GM23338 (cell line): ENCODE data around the gene TPM1.

ENCODE experiments used
- CREB1 ChIP-seq: fragments of 250-450 bp; sonication (Bioruptor Pico); IDR thresholded peaks from 2 replicates; pipeline ENCODE4 v1.5.0; 2020; ENCODE audit warnings: low read depth, mild to moderate bottlenecking, moderate library complexity
- EZH2 ChIP-seq: fragments of 200-600 bp; sonication (generic); IDR thresholded peaks from one replicate; pipeline ENCODE4 v1.8.0; 2017; ENCODE audit warnings: antibody characterized with exemption, mild to moderate bottlenecking, low read depth; ENCODE audit not compliant: unreplicated experiment
- EZH2phosphoT487 ChIP-seq: fragments of 200-600 bp; sonication (generic); IDR thresholded peaks from one replicate; pipeline ENCODE4 v1.8.1; 2018; ENCODE audit warnings: antibody characterized with exemption; ENCODE audit not compliant: unreplicated experiment
- JUNB ChIP-seq: IDR thresholded peaks from one replicate; pipeline ENCODE4 v1.6.1; 2016; ENCODE audit warnings: antibody characterized with exemption; ENCODE audit not compliant: unreplicated experiment
- POLR2AphosphoS5 ChIP-seq: IDR thresholded peaks from 2 replicates; pipeline ENCODE4 v1.6.1; 2016; ENCODE audit warnings: antibody characterized with exemption, low read depth
- STAT1 ChIP-seq: IDR thresholded peaks from one replicate; pipeline ENCODE4 v1.6.1; 2016; ENCODE audit warnings: antibody characterized with exemption; ENCODE audit not compliant: unreplicated experiment
- TF ChIP-seq, protein P1 (sequence below), 2 experiments: fragments of 200-600 bp in 1 of 2; sonication (generic) in 1 of 2; conservative IDR thresholded peaks; 2 replicates each; pipeline versions ENCODE4 v1.5.1 to v1.6.1; 2016 to 2017; ENCODE audit warnings: antibody characterized with exemption in 2 of 2, low read depth in 2 of 2, mild to moderate bottlenecking in 2 of 2, moderate library complexity in 1 of 2
- TF ChIP-seq, protein P2 (sequence below): IDR thresholded peaks from one replicate; pipeline ENCODE4 v1.6.1; 2018; ENCODE audit warnings: antibody characterized with exemption; ENCODE audit not compliant: unreplicated experiment
- TF ChIP-seq, protein P3 (sequence below): IDR thresholded peaks from 2 replicates; pipeline ENCODE4 v1.6.1; 2016; ENCODE audit warnings: antibody characterized with exemption

DNA sequence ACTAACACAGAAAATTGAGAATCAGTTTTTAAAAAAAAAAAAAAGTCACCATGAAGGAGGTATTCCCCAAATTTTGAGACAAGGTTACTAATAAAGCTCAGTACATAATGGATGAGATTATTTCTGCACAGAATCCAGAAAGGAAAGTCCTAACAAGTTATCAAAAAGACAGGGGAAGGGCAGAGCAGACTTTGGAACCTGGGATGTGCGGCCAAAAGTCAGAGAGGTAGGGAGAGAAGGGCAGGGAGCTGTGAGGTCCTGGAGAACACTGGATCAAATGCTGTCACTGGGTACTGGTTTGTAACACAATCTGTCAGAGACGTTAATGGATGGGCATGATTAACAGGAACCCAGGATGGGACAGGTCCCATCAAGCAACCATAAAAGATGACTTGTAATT lies 67.0 kb downstream of the TPM1 start:
- TF ChIP-seq, protein P1, sequence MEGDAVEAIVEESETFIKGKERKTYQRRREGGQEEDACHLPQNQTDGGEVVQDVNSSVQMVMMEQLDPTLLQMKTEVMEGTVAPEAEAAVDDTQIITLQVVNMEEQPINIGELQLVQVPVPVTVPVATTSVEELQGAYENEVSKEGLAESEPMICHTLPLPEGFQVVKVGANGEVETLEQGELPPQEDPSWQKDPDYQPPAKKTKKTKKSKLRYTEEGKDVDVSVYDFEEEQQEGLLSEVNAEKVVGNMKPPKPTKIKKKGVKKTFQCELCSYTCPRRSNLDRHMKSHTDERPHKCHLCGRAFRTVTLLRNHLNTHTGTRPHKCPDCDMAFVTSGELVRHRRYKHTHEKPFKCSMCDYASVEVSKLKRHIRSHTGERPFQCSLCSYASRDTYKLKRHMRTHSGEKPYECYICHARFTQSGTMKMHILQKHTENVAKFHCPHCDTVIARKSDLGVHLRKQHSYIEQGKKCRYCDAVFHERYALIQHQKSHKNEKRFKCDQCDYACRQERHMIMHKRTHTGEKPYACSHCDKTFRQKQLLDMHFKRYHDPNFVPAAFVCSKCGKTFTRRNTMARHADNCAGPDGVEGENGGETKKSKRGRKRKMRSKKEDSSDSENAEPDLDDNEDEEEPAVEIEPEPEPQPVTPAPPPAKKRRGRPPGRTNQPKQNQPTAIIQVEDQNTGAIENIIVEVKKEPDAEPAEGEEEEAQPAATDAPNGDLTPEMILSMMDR (conservative IDR thresholded peaks at IDR 0.05; ENCODE audit: low read depth in 2 of 2) = no peak
- TF ChIP-seq POLR2AphosphoS5 = no peak
- no peak for TF ChIP-seq EZH2
- TF ChIP-seq CREB1 (CRISPR knock-in tag) = no peak
- TF ChIP-seq, protein P2, sequence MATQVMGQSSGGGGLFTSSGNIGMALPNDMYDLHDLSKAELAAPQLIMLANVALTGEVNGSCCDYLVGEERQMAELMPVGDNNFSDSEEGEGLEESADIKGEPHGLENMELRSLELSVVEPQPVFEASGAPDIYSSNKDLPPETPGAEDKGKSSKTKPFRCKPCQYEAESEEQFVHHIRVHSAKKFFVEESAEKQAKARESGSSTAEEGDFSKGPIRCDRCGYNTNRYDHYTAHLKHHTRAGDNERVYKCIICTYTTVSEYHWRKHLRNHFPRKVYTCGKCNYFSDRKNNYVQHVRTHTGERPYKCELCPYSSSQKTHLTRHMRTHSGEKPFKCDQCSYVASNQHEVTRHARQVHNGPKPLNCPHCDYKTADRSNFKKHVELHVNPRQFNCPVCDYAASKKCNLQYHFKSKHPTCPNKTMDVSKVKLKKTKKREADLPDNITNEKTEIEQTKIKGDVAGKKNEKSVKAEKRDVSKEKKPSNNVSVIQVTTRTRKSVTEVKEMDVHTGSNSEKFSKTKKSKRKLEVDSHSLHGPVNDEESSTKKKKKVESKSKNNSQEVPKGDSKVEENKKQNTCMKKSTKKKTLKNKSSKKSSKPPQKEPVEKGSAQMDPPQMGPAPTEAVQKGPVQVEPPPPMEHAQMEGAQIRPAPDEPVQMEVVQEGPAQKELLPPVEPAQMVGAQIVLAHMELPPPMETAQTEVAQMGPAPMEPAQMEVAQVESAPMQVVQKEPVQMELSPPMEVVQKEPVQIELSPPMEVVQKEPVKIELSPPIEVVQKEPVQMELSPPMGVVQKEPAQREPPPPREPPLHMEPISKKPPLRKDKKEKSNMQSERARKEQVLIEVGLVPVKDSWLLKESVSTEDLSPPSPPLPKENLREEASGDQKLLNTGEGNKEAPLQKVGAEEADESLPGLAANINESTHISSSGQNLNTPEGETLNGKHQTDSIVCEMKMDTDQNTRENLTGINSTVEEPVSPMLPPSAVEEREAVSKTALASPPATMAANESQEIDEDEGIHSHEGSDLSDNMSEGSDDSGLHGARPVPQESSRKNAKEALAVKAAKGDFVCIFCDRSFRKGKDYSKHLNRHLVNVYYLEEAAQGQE = no peak
- no peak for TF ChIP-seq EZH2phosphoT487
- TF ChIP-seq, protein P3, sequence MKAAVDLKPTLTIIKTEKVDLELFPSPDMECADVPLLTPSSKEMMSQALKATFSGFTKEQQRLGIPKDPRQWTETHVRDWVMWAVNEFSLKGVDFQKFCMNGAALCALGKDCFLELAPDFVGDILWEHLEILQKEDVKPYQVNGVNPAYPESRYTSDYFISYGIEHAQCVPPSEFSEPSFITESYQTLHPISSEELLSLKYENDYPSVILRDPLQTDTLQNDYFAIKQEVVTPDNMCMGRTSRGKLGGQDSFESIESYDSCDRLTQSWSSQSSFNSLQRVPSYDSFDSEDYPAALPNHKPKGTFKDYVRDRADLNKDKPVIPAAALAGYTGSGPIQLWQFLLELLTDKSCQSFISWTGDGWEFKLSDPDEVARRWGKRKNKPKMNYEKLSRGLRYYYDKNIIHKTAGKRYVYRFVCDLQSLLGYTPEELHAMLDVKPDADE = no peak
- TF ChIP-seq STAT1 = no peak
- TF ChIP-seq JUNB = no peak
